ENCODE measurements around the gene CEP72.

DNA sequence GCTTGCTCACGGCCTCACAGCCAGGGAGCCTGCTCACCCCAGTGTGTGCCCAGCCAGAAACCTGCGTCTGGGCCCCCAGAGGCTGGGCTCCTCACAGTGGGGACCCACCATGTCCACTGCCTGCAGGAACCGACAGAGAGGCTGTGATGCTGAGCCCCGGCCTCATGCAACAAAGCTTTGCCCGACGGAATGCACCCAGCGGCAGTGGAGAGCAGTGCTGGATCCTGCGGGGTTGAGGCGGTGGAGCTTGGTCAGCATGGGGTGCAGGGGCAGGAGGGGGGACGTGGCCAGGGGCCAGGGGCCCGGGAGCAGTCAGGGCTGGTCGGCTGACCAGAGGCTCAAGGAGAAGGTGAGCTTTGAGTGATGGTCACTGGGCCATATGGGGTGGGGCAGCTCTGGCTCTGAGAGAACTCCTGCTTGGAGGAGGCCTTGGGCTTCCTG is 7.7 kb upstream of the CEP72 start:
- TF ChIP-seq EZH2phosphoT487 (IDR thresholded peaks at IDR 0.05; ENCODE audit: low read depth): no peak
- TF ChIP-seq, protein P1, sequence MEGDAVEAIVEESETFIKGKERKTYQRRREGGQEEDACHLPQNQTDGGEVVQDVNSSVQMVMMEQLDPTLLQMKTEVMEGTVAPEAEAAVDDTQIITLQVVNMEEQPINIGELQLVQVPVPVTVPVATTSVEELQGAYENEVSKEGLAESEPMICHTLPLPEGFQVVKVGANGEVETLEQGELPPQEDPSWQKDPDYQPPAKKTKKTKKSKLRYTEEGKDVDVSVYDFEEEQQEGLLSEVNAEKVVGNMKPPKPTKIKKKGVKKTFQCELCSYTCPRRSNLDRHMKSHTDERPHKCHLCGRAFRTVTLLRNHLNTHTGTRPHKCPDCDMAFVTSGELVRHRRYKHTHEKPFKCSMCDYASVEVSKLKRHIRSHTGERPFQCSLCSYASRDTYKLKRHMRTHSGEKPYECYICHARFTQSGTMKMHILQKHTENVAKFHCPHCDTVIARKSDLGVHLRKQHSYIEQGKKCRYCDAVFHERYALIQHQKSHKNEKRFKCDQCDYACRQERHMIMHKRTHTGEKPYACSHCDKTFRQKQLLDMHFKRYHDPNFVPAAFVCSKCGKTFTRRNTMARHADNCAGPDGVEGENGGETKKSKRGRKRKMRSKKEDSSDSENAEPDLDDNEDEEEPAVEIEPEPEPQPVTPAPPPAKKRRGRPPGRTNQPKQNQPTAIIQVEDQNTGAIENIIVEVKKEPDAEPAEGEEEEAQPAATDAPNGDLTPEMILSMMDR (IDR thresholded peaks at IDR 0.05; ENCODE audit: low read depth, low read length): no peak

Data from OCI-LY3 (cell line).